ENCODE results near the gene TTLL13.
"Not testable (repeated sequence)": the region's sequence is repeated elsewhere in the genome, so short reads cannot be mapped to it uniquely, and the experiment has no call there.

The TTLL13 gene

GRCh38 chr15:90234096-90234988, 15.0 kb upstream of the TTLL13 start, which contains the start of gene GDPGP1:
GDPGP1 (plus strand) TSS chr15:90234209; CDS start chr15:90240909, 6,700 bp downstream.
- DNase-seq (ENCODE audit: low read depth) = no peak

GRCh38 chr15:90239371-90239770, 10.0 kb upstream of the TTLL13 start:
- no peak for DNase-seq (ENCODE audit: low read depth)

- DNase-seq (ENCODE audit: low read depth) = no peak
These were observed 8.5 kb upstream of the TTLL13 start for GRCh38 chr15:90240856-90241255.

- no peak for DNase-seq (ENCODE audit: low read depth)
These were observed 7.8 kb upstream of the TTLL13 start for GRCh38 chr15:90241343-90242192.

GRCh38 chr15:90243943-90244639, 5.3 kb upstream of the TTLL13 start:
- no peak for DNase-seq (ENCODE audit: low read depth)

GRCh38 chr15:90248789-90249202, 560 bp upstream of the TTLL13 start:
- DNase-seq (ENCODE audit: low read depth) = no peak

GRCh38 chr15:90257776-90258175, 8.4 kb downstream of the TTLL13 start:
- no peak for DNase-seq (ENCODE audit: low read depth)

- no peak for DNase-seq (ENCODE audit: low read depth)
These were observed 10.2 kb downstream of the TTLL13 start for GRCh38 chr15:90259524-90259923.

- not testable (repeated sequence) for DNase-seq (ENCODE audit: low read depth)
These were observed 11.4 kb downstream of the TTLL13 start for GRCh38 chr15:90260731-90261130.

- DNase-seq (ENCODE audit: low read depth) = no peak
These were observed 12.5 kb downstream of the TTLL13 start for GRCh38 chr15:90261811-90262210.

GRCh38 chr15:90262426-90262825, 13.1 kb downstream of the TTLL13 start:
- no peak for DNase-seq (ENCODE audit: low read depth)

GRCh38 chr15:90264671-90265070, 15.3 kb downstream of the TTLL13 start:
- DNase-seq (ENCODE audit: low read depth) = no peak

- DNase-seq (ENCODE audit: low read depth) = peak; percentile 59
These were observed 16.1 kb downstream of the TTLL13 start, which contains the start of gene NGRN for GRCh38 chr15:90265271-90266060. NGRN (plus strand) TSS chr15:90265672; CDS start chr15:90265713, 41 bp downstream.

- no peak for DNase-seq (ENCODE audit: low read depth)
These were observed 16.7 kb downstream of the TTLL13 start for GRCh38 chr15:90266061-90266431.

GRCh38 chr15:90266485-90266884, 17.1 kb downstream of the TTLL13 start:
- no peak for DNase-seq (ENCODE audit: low read depth)

- DNase-seq (ENCODE audit: low read depth) = no peak
These were observed 19.1 kb downstream of the TTLL13 start for GRCh38 chr15:90268415-90268814.

GRCh38 chr15:90270502-90271150, 21.3 kb downstream of the TTLL13 start:
- no peak for DNase-seq (ENCODE audit: low read depth)

GRCh38 chr15:90271459-90272166, 22.3 kb downstream of the TTLL13 start:
- DNase-seq (ENCODE audit: low read depth) = no peak

- not testable (repeated sequence) for DNase-seq (ENCODE audit: low read depth)
These were observed 29.1 kb downstream of the TTLL13 start for GRCh38 chr15:90278467-90278866.

GRCh38 chr15:90280743-90281142, 31.4 kb downstream of the TTLL13 start:
- not testable (repeated sequence) for DNase-seq (ENCODE audit: low read depth)
